Activated T-cell treated with anti-CD3 and anti-CD28 coated beads, Interleukin-2, amount 50 U/mL, for 1 hour (primary cell): ENCODE measurements around the gene MACROH2A1.

ENCODE experiments used
- DNase-seq: peaks from one replicate; pipeline ENCODE4 v3.0.0-alpha.2; 2020

MACROH2A1 gene

DNA sequence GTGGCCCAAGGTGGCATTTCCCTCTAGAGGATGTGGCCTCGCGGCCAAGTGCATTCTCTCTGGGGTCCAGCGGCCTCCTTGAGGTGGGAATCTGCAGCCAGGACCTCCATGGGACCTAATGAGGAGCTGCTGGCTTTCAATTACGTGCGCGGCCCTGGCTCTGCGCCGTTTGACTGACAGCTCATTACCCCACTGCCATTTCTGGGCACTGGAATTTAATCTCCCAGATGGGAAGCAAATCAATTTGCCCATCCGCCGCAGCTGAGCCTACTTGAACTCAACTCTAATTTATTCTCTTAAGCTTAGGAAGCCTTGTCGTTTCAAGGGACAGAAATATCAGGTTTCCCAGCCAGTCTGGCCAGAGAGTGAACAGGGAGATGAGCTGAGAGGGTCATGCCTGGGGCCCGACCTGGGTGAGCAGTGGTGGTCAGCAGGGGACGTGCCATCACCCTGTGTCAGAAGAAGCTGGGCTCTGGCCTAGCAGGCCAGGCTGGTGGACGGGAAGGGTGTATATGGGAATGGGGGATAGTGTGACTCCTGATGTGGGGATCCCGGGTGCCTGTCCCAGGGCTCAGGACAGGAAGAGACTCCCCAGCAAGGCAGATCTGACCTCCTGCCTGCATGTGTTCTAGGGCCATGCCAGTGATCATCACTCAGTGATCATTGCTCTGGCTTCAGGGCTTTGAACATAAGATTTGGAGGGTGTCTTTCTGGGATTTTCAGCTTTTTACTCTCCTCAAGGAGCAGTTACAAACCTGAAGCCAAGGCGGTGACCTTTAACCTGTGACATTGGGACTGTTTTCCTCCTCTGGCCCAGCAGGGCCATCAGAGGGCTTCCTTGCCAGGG lies 69.7 kb downstream of the MACROH2A1 start:
- no peak for DNase-seq

- no peak for DNase-seq
Measured at GRCh38 chr5:135328128-135328687, 70.8 kb downstream of the MACROH2A1 start.

- no peak for DNase-seq
Measured at GRCh38 chr5:135327429-135328127, 71.5 kb downstream of the MACROH2A1 start.

- DNase-seq = no peak
Measured at GRCh38 chr5:135326296-135327254, 72.5 kb downstream of the MACROH2A1 start.

GRCh38 chr5:135324897-135325650 lies 74.0 kb downstream of the MACROH2A1 start:
- DNase-seq = peak; percentile 33

DNA sequence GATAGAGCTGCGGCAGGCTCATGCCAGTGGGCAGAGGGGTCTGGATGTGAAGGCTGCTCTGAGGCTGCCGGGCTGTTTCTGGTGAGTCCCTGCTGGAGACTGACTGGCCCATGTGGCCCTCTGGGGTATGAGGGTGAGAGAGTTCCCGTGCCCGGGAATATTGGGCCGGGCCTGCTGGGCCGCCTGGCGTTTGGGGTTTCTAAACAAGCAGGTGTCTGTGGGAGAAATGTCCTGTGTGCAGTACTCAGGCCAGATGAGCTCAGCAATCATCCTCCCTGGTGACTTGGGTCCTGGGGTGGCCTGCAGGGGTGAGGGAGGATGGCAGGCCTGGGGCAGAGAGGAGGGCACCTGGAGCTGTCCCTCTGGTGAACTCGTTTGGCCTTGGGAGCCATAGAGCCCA lies 74.9 kb downstream of the MACROH2A1 start:
- no peak for DNase-seq

- no peak for DNase-seq
Measured at GRCh38 chr5:135323701-135324132, 75.3 kb downstream of the MACROH2A1 start.

GRCh38 chr5:135323227-135323626 lies 75.8 kb downstream of the MACROH2A1 start:
- no peak for DNase-seq

GRCh38 chr5:135322744-135323143 lies 76.3 kb downstream of the MACROH2A1 start:
- no peak for DNase-seq

DNA sequence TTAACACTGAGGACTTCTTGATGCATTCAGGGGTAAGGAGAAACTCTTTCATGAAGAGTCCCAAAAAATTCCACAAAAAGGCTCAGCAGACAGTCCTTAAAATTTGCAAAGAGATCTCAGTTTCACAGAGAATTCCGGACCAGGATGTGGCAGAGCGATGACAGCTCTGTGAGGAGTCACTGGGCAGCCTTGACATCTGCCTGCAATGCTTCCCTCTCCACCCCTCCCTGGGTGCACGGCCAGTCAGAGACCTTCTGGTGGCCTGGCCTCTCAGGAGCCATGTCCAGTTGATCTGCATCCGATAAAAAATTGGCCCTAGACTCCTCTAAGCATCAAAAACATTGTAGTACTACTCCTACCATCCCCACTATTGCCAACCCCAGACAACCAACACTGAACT lies 76.8 kb downstream of the MACROH2A1 start:
- DNase-seq = no peak

DNA sequence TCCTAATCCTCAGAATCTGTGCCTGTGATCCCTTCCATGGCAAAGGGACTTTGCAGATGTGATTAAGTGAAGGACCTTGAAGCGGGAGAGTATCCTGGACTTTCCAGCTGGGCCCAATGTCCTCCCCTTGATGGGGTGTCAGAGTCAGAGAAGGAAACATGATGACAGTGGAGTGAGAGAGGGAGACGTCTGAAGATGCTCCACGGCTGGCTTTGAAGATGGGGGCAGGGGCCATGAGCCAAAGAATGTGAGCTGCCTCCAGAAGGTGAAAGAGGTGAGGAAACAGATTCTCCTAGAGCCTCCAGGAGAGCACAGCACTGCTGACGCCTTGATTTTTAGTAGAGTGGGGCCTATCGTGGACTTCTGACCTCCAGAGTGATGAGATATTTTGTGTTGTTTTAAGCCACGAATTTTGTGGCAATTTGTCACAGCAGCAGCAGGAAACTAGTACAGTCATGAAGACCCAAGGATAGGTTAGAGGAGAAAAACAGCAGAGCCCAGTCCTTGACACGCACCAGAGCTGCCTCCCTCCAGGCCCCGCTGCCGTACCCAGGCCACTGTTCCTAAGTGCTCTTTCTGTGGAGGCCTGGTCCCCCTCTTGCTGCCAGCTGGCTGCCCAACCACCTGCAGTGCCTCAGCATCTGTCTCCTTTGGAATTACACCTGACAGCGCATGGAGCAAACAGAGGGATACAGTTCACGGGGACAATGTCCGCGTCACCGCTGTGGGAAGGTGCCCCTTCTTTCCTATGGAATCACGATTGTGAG lies 78.1 kb downstream of the MACROH2A1 start:
- no peak for DNase-seq

DNA sequence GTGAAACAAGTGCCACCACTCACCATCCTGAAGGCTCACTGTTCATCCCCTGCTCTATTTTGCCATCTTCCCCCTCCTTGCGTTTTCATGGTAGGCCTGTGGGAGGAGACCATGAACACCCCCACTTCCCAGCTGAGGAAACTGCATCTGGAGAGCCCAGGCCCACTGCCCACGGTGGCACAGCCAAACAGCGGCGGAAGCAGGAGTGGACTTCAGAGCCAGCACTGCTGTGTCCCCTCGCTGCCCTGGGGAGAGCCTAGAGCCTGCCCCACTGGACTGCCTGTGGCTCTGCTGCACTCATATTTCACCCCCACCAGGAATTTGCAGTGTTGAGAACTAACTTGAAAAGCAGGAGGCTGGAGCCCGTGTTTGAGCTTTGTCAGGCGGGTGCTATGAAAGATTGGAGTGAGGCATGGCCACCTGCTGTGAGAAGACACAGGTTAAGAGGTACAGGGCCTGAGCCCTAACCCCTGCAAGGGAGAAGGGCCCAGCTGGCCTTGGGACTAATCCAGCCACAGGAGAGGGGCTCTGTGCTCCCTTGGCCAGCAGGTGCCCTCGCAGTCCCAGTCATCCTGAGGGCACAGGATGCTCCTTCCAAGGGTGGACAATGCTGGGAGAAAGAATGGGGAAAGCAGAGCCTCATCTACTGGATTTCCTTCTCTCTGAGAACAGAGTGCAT lies 79.0 kb downstream of the MACROH2A1 start:
- DNase-seq = no peak

DNA sequence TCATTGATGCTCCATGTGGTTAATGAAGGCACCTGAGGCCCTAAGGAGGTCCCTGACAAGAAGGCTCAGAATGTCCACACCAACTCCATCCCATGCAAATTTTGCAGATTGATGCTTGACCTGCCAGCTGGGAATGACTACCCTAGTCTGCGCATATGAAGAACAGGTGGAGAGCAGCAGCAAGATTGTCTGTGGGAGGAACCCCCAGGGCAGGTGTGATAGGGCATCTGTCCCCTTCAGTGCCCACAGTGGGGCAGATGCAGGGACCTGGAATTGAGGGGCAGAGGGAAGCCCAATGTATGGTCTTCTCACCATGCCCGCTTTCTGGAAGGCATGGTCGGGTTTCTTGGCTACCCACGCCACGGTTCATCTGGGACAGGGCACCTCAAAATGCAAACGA lies 79.6 kb downstream of the MACROH2A1 start:
- DNase-seq = no peak

- no peak for DNase-seq
Measured at GRCh38 chr5:135318924-135319323, 80.1 kb downstream of the MACROH2A1 start.

- DNase-seq = no peak
Measured at GRCh38 chr5:135318037-135318436, 81.0 kb downstream of the MACROH2A1 start.

DNA sequence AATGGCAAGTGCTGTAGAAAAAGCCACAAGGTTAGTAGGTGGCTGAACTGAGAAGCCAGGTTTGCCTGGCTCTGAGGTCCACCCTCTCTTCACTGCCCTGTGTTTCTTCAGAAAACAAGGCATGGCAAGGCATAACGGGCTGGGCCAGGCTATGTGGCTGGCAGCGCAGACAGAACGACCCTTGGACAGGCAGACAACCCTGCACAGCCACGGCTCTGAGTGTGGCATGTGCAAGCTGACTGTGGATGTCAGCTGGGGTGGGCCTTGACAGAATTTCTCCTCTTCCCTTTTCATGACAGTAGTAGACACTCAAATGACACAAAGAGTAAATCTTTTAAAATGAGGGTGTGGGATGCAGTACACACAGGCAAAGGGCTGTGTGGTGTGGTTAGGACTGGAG lies 81.7 kb downstream of the MACROH2A1 start:
- DNase-seq = no peak

DNA sequence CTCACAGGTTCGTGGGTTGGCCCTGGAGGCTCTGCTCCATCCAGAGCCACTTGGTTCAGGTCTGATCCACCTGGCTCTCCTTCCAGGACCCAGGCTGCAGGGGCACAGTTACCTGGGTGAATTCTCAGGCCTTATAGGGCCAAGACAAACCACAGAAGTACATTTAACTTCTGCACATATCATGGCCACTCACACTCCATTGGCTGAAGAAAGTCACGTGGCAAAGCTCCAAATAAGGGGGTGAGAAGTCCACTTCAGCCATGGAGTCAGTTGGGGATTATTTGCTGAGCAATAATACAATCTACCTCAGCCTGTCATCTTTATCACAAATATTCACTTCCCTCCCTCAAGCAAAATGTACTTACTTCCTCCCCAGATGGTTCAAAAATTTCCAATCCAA lies 83.6 kb downstream of the MACROH2A1 start:
- DNase-seq = no peak

GRCh38 chr5:135313946-135314345 lies 85.1 kb downstream of the MACROH2A1 start:
- no peak for DNase-seq

GRCh38 chr5:135313405-135313804 lies 85.6 kb downstream of the MACROH2A1 start:
- DNase-seq = no peak

DNA sequence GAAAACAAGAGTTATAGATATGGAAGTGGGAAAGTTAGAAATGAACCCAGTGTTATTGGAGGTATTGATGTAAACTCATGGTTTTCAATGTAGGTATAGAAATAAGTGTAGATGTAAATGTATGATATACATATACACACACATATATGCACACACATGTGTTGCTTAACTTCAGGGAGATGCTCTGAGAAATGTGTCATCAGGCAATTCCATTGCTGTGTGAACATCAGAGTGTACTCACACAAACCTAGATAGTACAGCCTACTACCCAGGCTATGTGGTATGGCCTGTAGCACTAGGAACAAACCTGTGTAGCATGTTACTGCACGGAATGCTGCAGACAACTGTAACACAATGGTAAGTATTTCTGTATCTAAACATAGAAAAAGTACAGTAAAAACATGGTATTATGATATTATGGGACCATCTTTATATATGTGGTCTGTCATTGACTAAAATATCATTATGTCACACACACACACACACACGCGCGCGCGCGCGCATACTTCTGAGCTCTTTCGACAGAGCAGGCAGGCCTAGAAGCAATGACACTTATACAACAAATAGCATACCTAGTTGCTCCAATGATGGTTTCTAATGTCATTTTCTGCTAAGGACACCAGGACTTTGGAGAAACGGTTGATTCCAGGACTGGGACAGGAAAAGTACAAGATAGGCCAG lies 86.6 kb downstream of the MACROH2A1 start:
- DNase-seq = no peak
